ENCODE data around the gene CPE.
"Not testable (repeated sequence)": the region's sequence is repeated elsewhere in the genome, so short reads cannot be mapped to it uniquely, and the experiment has no call there.

CPE gene

DNA sequence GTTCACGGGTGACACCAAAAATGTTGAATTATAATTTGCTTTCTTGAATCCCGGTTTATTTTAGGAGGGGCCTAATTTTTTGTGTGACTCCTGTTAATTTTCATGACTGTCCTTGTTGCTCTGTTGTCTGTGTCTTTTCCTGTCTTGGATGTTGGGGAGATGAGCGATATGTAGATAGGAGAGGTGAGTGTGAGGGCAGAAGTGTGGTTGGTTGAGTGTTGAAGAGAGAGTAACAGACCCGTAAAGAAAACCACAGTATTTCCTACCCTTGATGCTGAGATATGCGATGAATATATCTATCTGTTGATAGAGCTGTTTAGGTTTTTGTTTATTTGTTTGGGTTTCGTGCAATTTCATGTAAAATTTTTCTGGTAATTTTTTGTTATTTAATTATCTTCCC lies 70.5 kb downstream of the CPE start:
- H3K9ac ChIP-seq (ENCODE audit: insufficient read length), result no peak overlapping the region
- TF ChIP-seq FOXP2 (optimal IDR thresholded peaks at IDR 0.05; ENCODE audit: control extremely low read depth, extremely low read length, insufficient read depth) (no peak), EZH2 (IDR thresholded peaks at IDR 0.05) (no peak), POLR2AphosphoS5 (IDR thresholded peaks at IDR 0.05; ENCODE audit: borderline replicate concordance, low read depth, low read length) (no peak)
- no peak overlapping the region for H3K4me3 ChIP-seq
- no peaks in the 10 kb centered on the region for H3K36me3 ChIP-seq (ENCODE audit: insufficient read depth, low read length)
- H3K9me3 ChIP-seq (ENCODE audit: low read depth, low read length), result no peaks in the 10 kb centered on the region
- H3K27ac ChIP-seq, result no peak overlapping the region
- no peak for DNase-seq (ENCODE audit: low read depth, low spot score)

DNA sequence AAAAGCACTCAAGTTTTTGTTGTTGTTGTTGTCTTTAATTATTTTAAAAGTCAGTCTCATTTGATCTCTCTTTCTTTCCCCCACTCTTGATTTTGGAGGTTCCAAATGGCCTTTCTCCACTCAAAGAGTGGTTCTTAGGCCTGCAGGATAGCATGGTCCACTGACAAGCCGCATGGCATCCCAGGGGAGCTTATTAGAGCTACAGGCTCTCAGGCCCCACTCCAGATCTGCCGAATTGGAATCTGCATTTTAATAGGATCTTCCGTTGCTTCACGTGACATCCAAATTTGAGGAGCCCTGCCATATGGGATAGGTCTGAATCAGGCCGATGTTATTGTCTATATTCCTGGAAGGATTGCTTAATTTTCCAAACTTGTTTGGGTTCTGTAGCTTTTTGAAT lies 72.1 kb downstream of the CPE start:
- Histone ChIP-seq H3K9ac (ENCODE audit: insufficient read length) (no peak overlapping the region), H3K36me3 (ENCODE audit: insufficient read depth, low read length) (no peaks in the 10 kb centered on the region), H3K4me3 (no peak overlapping the region), H3K9me3 (ENCODE audit: low read depth, low read length) (no peaks in the 10 kb centered on the region), H3K27ac (no peak overlapping the region)
- no peak for TF ChIP-seq POLR2AphosphoS5 (IDR thresholded peaks at IDR 0.05; ENCODE audit: borderline replicate concordance, low read depth, low read length)
- TF ChIP-seq FOXP2 (optimal IDR thresholded peaks at IDR 0.05; ENCODE audit: control extremely low read depth, extremely low read length, insufficient read depth), result no peak
- TF ChIP-seq EZH2 (IDR thresholded peaks at IDR 0.05), result no peak
- DNase-seq (ENCODE audit: low read depth, low spot score), result no peak

DNA sequence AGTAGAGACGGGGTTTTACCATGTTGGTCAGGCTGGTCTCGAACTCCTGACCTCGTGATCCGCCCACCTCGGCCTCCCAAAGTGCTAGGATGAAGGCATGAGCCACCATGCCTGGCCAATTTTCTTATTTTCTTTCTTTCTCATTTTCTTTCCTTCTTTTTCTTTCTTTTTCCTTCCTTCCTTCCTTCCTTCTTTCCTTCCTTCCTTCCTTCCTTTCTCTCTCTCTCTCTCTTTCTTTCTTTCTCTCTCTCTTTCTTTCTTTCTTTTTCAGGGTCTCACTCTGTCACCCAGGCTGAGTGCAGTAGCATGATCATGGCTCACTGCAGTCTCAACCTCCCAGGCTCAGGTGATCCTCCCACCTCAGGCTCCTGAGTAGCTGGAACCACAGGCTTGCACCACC lies 74.3 kb downstream of the CPE start:
- H3K4me3 ChIP-seq; H3K36me3 ChIP-seq (ENCODE audit: insufficient read depth, low read length); H3K27ac ChIP-seq; DNase-seq (ENCODE audit: low read depth, low spot score); H3K9ac ChIP-seq (ENCODE audit: insufficient read length); H3K9me3 ChIP-seq (ENCODE audit: low read depth, low read length): not testable (repeated sequence)

DNA sequence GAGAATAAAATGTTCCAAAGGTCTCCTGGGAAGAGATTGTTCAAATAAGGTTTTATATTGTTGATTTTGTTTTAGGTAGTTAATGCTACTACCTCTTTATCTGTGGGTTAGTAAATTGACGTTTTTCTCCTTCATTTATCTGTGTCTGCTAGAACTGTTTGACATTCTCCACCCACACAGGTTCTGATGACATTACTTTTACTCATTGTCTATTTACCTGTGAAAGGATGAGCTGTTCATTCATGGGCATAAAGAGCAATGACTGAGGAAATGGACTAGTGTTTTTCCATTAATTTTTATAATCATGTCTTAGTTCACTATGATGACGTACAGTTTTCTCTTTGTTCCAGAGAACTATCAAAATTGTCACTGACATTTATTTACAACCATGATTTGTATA lies 75.6 kb downstream of the CPE start:
- Histone ChIP-seq H3K9ac (ENCODE audit: insufficient read length) (no peak overlapping the region), H3K4me3 (no peak overlapping the region), H3K36me3 (ENCODE audit: insufficient read depth, low read length) (no peaks in the 10 kb centered on the region), H3K27ac (no peak overlapping the region), H3K9me3 (ENCODE audit: low read depth, low read length) (no peaks in the 10 kb centered on the region)
- DNase-seq (ENCODE audit: low read depth, low spot score), result no peak
- TF ChIP-seq POLR2AphosphoS5 (IDR thresholded peaks at IDR 0.05; ENCODE audit: borderline replicate concordance, low read depth, low read length) (no peak), FOXP2 (optimal IDR thresholded peaks at IDR 0.05; ENCODE audit: control extremely low read depth, extremely low read length, insufficient read depth) (no peak), EZH2 (IDR thresholded peaks at IDR 0.05) (no peak)

DNA sequence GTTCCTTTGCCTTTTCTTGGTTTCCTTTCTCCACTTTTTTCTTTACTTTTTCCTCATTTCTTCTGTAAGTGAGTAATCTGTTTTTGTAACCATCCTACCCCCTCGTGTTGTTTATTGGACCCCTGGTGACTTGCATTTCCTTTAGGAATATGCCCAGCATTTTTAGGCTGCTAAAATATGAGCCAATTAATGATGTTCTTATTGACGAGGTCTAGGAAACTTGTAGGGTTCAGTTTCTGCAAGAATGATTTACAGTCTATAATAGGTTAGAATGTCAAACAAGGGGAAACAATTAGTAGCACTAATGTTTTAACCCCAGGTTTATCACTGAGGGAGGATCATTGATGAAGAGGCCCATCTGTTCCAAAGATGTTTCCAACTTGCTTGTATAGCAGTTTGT lies 79.0 kb downstream of the CPE start:
- Histone ChIP-seq H3K27ac (peak overlapping the region; percentile 65), H3K36me3 (ENCODE audit: insufficient read depth, low read length) (no peaks in the 10 kb centered on the region), H3K9me3 (ENCODE audit: low read depth, low read length) (no peaks in the 10 kb centered on the region), H3K9ac (ENCODE audit: insufficient read length) (no peak overlapping the region), H3K4me3 (peak overlapping the region; percentile 37)
- peak; percentile 53 for DNase-seq (ENCODE audit: low read depth, low spot score)
- no peak for TF ChIP-seq EZH2 (IDR thresholded peaks at IDR 0.05)
- TF ChIP-seq FOXP2 (optimal IDR thresholded peaks at IDR 0.05; ENCODE audit: control extremely low read depth, extremely low read length, insufficient read depth), result peak; percentile 36

DNA sequence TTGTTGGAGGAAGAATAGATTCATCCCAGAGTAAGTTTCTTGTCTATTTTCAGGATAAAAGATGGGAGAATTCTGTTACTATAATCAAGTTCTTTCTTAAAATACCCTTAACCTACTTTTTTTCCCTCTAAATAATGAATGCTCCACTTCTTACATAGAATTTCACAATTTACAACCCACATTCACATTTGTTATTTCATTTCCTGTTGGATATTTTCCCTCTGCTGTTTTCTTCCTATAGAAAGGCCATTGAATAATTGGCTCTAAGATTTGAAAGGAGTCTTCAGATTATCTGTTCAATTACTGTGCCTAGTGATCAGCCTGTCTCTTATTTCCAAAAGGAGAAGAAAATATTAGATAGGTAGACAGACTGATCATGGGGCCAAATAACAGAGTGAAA lies 79.7 kb downstream of the CPE start:
- no peak for TF ChIP-seq FOXP2 (optimal IDR thresholded peaks at IDR 0.05; ENCODE audit: control extremely low read depth, extremely low read length, insufficient read depth)
- TF ChIP-seq EZH2 (IDR thresholded peaks at IDR 0.05), result no peak
- no peak for TF ChIP-seq POLR2AphosphoS5 (IDR thresholded peaks at IDR 0.05; ENCODE audit: borderline replicate concordance, low read depth, low read length)
- no peak overlapping the region for H3K9ac ChIP-seq (ENCODE audit: insufficient read length)
- H3K4me3 ChIP-seq, result peak overlapping the region; percentile 37
- H3K9me3 ChIP-seq (ENCODE audit: low read depth, low read length), result no peaks in the 10 kb centered on the region
- H3K27ac ChIP-seq, result peak overlapping the region; percentile 65
- DNase-seq (ENCODE audit: low read depth, low spot score), result peak; percentile 37
- H3K36me3 ChIP-seq (ENCODE audit: insufficient read depth, low read length), result no peaks in the 10 kb centered on the region

DNA sequence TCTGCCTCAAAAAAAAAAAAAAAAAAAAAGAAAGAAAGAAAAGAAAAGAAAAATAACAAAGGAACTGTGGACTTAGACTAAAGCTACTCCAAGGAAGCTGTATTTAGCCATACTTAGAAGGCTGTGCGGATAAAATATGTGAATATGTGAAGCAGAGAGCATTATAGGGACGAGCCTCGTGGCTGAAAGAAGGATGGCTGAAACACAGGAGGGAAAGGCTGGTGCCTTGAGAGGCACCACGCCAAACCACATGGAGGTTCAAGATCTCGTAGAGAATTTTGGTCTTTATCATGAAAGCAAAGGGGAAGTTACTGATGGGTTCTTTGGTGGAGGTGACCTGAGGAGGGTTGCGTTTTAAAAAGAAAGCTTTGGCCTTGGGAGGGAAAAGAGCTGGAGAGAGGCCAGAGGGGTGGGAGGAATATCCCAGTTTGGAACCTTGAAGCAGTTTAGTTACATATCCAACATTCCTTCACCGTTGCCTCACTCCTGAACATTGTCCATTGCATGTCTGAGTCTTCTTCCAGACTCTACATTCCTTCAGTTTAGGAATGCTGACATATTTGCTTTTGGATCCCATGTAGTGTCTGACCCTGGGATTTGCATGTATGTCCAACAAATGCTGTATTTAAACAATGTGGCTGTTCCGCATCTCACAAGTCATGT lies 82.5 kb downstream of the CPE start:
- Histone ChIP-seq H3K9me3 (ENCODE audit: low read depth, low read length) (no peaks in the 10 kb centered on the region), H3K9ac (ENCODE audit: insufficient read length) (no peak overlapping the region), H3K4me3 (no peak overlapping the region), H3K36me3 (ENCODE audit: insufficient read depth, low read length) (no peaks in the 10 kb centered on the region), H3K27ac (no peak overlapping the region)
- TF ChIP-seq POLR2AphosphoS5 (IDR thresholded peaks at IDR 0.05; ENCODE audit: borderline replicate concordance, low read depth, low read length), result no peak
- TF ChIP-seq FOXP2 (optimal IDR thresholded peaks at IDR 0.05; ENCODE audit: control extremely low read depth, extremely low read length, insufficient read depth), result no peak
- TF ChIP-seq EZH2 (IDR thresholded peaks at IDR 0.05), result no peak
- no peak for DNase-seq (ENCODE audit: low read depth, low spot score)

DNA sequence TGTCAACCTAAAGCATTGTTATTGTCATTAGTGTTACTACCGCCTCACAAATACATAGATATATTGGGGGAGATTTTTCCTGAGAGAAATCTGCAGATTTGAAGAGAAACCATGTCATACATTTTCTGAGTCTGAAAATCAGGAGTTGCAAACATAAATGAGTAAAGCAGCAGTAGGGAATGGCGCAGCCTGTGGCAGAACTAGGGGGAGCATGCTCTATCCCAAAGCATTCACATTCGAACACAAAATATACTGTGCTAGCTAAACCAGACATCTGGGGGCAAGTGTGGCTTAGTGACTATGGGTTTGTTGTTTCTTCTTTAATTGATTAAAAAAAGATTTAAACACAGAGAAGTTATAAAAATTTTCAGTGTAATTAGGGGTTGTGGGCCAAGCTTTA lies 83.2 kb downstream of the CPE start:
- no peak for DNase-seq (ENCODE audit: low read depth, low spot score)
- Histone ChIP-seq H3K4me3 (no peak overlapping the region), H3K9ac (ENCODE audit: insufficient read length) (no peak overlapping the region), H3K27ac (no peak overlapping the region), H3K36me3 (ENCODE audit: insufficient read depth, low read length) (no peaks in the 10 kb centered on the region), H3K9me3 (ENCODE audit: low read depth, low read length) (no peaks in the 10 kb centered on the region)
- TF ChIP-seq POLR2AphosphoS5 (IDR thresholded peaks at IDR 0.05; ENCODE audit: borderline replicate concordance, low read depth, low read length), result no peak
- no peak for TF ChIP-seq EZH2 (IDR thresholded peaks at IDR 0.05)
- no peak for TF ChIP-seq FOXP2 (optimal IDR thresholded peaks at IDR 0.05; ENCODE audit: control extremely low read depth, extremely low read length, insufficient read depth)

DNA sequence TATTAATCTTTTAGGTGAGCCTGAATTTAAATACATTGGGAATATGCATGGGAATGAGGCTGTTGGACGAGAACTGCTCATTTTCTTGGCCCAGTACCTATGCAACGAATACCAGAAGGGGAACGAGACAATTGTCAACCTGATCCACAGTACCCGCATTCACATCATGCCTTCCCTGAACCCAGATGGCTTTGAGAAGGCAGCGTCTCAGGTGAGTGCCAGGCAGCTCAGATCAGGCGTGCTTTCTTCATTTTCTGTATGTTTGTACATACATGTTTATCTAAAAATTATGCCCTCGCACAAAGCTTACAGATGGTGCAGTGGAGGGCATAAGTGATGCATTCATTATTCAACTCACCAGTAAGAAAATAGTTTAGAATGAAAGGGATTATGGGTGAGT lies 85.6 kb downstream of the CPE start:
- Histone ChIP-seq H3K9ac (ENCODE audit: insufficient read length) (no peak overlapping the region), H3K27ac (no peak overlapping the region), H3K4me3 (no peak overlapping the region; the same call in 1 of the 2 replicates), H3K9me3 (ENCODE audit: low read depth, low read length) (no peaks in the 10 kb centered on the region), H3K36me3 (ENCODE audit: insufficient read depth, low read length) (no peaks in the 10 kb centered on the region)
- TF ChIP-seq EZH2 (IDR thresholded peaks at IDR 0.05) (no peak), FOXP2 (optimal IDR thresholded peaks at IDR 0.05; ENCODE audit: control extremely low read depth, extremely low read length, insufficient read depth) (no peak), POLR2AphosphoS5 (IDR thresholded peaks at IDR 0.05; ENCODE audit: borderline replicate concordance, low read depth, low read length) (no peak)
- DNase-seq (ENCODE audit: low read depth, low spot score), result no peak

All from SK-N-MC (cell line).